HCT116 (cell line): ENCODE measurements around the gene SCGB1C2.

Experiments used
- EZH2 ChIP-seq: fragments of 200-600 bp; sonication (generic); IDR thresholded peaks from 2 replicates; pipeline ENCODE4 v1.6.1; 2017; ENCODE audit warnings: antibody characterized with exemption, mixed run types
- EZH2phosphoT487 ChIP-seq: fragments of 200-600 bp; IDR thresholded peaks from 2 replicates; pipeline ENCODE4 v1.6.1; 2018; ENCODE audit warnings: antibody characterized with exemption, borderline replicate concordance
- POLR2A ChIP-seq: IDR thresholded peaks from 2 replicates; pipeline ENCODE4 v1.7.0; 2011; ENCODE audit warnings: borderline replicate concordance; ENCODE audit not compliant: insufficient read depth, insufficient read length; ENCODE audit errors: extremely low read depth
- SIN3A ChIP-seq: IDR thresholded peaks from 2 replicates; pipeline ENCODE4 v1.6.1; 2012; ENCODE audit warnings: low read depth
- TCF7L2 ChIP-seq: IDR thresholded peaks from 2 replicates; pipeline ENCODE4 v1.7.0; 2011; ENCODE audit warnings: borderline replicate concordance, inconsistent platforms; ENCODE audit not compliant: insufficient read depth, insufficient read length; ENCODE audit errors: extremely low read depth
- TF ChIP-seq, protein P1 (sequence below), 3 experiments: fragments of 200-600 bp in 1 of 3; sonication (generic) in 1 of 3; IDR thresholded peaks in 2 of 3; conservative IDR thresholded peaks in 1 of 3; 2 replicates each; pipeline ENCODE4 v1.5.1; 2012 to 2017; ENCODE audit warnings: low read depth in 2 of 3, low read length in 2 of 3, antibody characterized with exemption in 1 of 3, borderline replicate concordance in 1 of 3, control low read depth in 1 of 3, mild to moderate bottlenecking in 1 of 3, mixed read lengths in 1 of 3, mixed run types in 1 of 3, moderate library complexity in 1 of 3; ENCODE audit not compliant: insufficient read depth in 1 of 3
- TF ChIP-seq, protein P2 (sequence below): IDR thresholded peaks from 2 replicates; pipeline ENCODE4 v1.6.1; 2012; ENCODE audit warnings: low read depth
- TF ChIP-seq, protein P3 (sequence below): IDR thresholded peaks from 2 replicates; pipeline ENCODE4 v1.6.1; 2012

DNA sequence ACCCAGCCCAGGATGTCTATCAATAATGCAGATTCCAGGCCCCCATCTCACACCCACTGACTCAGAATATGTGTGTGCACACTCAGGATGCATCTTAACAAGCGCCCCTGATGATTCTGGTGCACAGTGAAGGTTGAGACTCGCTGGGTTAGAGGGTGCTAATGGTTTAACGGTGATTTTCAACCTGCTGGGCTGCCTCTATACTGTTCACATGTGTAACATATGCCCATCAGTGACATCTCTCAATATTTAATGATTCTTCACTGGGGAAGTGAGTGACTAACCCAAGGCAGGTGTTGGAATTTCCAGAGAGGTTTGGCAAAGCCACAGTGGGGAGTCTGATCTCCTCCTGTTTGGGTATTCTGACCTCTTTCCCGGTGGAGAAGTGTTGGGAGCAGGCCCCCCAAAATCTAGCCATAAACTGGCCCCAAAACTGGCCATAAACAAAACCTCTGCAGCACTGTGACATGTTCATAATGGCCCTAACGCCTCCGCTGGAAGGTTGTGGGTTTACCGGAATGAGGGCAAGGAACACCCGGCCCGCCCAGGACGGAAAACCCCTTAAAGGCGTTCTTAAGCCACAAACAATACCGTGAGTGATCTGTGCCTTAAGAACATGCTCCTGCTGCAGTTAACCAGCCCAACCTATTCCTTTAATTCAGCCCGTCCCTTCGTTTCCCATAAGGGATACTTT lies 48.2 kb downstream of the SCGB1C2 start:
- TF ChIP-seq, protein P1, sequence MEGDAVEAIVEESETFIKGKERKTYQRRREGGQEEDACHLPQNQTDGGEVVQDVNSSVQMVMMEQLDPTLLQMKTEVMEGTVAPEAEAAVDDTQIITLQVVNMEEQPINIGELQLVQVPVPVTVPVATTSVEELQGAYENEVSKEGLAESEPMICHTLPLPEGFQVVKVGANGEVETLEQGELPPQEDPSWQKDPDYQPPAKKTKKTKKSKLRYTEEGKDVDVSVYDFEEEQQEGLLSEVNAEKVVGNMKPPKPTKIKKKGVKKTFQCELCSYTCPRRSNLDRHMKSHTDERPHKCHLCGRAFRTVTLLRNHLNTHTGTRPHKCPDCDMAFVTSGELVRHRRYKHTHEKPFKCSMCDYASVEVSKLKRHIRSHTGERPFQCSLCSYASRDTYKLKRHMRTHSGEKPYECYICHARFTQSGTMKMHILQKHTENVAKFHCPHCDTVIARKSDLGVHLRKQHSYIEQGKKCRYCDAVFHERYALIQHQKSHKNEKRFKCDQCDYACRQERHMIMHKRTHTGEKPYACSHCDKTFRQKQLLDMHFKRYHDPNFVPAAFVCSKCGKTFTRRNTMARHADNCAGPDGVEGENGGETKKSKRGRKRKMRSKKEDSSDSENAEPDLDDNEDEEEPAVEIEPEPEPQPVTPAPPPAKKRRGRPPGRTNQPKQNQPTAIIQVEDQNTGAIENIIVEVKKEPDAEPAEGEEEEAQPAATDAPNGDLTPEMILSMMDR (IDR thresholded peaks at IDR 0.05 in 2 of 3, conservative IDR thresholded peaks at IDR 0.05 in 1 of 3; ENCODE audit: borderline replicate concordance in 1 of 3, insufficient read depth in 1 of 3, low read depth in 2 of 3, low read length in 2 of 3), result no peak
- TF ChIP-seq, protein P2, sequence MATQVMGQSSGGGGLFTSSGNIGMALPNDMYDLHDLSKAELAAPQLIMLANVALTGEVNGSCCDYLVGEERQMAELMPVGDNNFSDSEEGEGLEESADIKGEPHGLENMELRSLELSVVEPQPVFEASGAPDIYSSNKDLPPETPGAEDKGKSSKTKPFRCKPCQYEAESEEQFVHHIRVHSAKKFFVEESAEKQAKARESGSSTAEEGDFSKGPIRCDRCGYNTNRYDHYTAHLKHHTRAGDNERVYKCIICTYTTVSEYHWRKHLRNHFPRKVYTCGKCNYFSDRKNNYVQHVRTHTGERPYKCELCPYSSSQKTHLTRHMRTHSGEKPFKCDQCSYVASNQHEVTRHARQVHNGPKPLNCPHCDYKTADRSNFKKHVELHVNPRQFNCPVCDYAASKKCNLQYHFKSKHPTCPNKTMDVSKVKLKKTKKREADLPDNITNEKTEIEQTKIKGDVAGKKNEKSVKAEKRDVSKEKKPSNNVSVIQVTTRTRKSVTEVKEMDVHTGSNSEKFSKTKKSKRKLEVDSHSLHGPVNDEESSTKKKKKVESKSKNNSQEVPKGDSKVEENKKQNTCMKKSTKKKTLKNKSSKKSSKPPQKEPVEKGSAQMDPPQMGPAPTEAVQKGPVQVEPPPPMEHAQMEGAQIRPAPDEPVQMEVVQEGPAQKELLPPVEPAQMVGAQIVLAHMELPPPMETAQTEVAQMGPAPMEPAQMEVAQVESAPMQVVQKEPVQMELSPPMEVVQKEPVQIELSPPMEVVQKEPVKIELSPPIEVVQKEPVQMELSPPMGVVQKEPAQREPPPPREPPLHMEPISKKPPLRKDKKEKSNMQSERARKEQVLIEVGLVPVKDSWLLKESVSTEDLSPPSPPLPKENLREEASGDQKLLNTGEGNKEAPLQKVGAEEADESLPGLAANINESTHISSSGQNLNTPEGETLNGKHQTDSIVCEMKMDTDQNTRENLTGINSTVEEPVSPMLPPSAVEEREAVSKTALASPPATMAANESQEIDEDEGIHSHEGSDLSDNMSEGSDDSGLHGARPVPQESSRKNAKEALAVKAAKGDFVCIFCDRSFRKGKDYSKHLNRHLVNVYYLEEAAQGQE, result no peak
- TF ChIP-seq, protein P3, sequence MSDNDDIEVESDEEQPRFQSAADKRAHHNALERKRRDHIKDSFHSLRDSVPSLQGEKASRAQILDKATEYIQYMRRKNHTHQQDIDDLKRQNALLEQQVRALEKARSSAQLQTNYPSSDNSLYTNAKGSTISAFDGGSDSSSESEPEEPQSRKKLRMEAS, result no peak
- TF ChIP-seq TCF7L2, result no peak
- no peak for TF ChIP-seq POLR2A
- no peak for TF ChIP-seq EZH2
- TF ChIP-seq SIN3A, result no peak
- no peak for TF ChIP-seq EZH2phosphoT487
